Activated CD4-positive, alpha-beta T cell treated with anti-CD3 and anti-CD28 coated beads, Interleukin-2, amount 50 U/mL, for 24 hours (primary cell): ENCODE measurements around the gene MAP1LC3A.
A peak's percentile ranks its signal among the peaks of the same experiment; 100 is the strongest.
"Not testable (repeated sequence)": the region's sequence is repeated elsewhere in the genome, so short reads cannot be mapped to it uniquely, and the experiment has no call there.

Source experiments
- DNase-seq, 2 donors: peaks; one replicate each; pipeline ENCODE4 v3.0.0-alpha.2; 2020; ENCODE audit warnings: low read depth in 1 of 2, low spot score in 1 of 2

The MAP1LC3A gene

DNA sequence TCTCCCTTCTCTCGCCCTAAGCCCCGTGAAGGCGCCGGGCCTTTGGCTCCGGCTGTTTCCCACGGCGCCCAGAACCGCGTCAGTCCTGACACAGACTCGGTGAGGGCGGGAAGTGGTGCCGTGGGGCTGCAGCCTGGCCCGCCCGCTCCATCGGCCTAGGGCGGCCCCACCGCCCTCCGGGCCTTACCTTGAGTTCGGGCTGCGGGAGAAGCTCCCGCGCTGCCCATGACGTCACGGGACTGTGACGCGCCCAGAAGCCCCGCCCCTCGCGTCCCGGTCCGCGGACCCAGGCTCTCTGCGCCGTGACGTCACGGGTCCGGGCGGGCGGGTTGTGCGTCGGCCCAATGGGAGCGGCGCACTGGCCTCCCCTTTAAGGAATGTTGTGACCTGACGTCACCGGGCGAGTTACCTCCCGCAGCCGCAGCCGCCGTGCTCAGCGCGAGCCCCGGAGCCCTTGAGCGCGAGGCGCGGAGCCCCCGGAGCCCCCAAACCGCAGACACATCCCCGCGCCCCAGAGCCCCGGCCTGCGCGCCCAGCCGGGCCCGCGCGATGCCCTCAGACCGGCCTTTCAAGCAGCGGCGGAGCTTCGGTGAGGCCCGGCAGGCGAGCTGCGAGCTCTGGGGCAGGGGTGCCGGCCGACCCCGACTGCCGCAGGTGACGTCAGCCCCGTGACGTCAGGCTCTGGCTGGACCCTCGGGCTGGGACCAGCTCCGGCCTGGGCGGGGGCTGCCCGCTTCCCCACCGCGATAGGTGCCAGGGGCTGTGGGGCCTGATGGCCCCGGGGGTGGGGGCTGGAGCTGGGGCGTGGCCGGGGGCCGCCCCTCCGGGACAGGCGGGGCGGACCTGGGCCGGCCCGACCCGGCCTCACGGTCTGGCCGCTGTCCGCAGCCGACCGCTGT is at the start of gene MAP1LC3A:
Gene MAP1LC3A (plus strand): TSS at position 399 of the 899 bp plus-strand sequence. CDS start 151 bp downstream, at position 550.
- DNase-seq = peak; percentile 83 to 90

DNA sequence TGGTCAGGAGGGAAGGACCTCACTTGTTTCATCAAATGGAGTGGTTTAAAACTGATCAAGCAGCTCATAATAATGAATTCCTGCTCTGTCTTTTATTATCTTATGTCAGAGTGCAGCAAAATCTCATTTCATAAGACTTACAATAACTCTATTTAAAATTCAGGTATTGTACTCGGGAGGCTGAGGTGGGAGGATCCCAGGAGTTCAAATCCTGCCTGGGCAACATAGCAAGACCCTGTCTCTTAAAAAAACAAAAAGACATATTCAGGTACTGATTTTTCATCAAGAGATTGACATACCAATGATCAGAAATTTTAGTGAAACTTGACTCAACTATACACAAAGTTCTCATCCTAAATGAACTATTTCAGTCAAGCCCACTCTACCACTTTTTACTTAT is 47.9 kb upstream of the MAP1LC3A start:
- DNase-seq = no peak

DNA sequence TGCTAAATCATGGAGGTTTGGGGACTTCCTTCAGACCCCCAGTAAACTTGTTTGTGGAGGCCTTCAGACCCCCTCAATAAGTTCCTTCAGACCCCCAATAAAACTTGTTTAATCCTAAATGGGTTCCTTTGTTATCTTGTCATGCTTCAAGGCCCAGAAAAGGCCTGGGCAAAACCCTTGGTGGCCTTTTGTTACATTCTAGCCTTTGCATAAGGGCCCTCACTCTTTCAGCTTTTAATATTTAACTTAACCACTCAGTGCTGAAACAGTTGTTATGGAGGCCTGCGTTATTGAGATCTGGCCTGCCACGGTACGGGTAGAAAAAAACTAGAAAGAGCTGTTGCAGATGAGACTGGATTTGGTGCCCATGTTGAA is 46.6 kb upstream of the MAP1LC3A start:
- DNase-seq = no peak

DNA sequence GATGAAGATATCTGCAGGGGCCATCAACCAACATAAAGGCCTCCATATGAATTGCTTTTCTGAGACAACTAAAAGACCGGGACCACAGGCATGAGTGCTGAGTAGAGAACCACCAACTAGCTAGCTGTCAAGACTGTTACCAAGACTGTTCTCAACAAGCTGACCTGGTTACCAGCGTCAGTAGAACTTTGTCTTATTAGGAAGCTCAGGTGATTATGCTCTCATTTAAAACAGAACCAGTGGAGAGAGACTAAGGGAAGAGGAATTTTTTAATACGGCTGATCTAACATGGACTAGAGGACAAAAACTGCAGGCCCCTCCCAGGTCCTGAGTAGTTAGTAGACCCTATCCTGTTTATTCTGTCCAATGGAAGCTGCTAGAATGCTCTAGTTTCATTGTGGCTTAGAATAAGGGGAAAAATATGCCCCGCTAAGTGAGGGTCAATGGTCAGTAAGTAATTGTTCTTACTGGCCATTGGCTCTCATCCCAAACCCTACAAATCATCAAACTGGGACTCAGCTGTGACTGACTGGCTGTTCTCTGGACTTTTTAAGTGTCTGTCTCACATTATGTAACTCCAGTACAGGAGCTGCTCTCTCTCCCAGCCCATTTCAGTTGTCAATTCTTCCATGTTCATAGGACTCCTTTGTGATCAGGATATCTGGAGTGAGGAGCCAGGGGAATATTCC is 46.1 kb upstream of the MAP1LC3A start:
- DNase-seq = no peak

DNA sequence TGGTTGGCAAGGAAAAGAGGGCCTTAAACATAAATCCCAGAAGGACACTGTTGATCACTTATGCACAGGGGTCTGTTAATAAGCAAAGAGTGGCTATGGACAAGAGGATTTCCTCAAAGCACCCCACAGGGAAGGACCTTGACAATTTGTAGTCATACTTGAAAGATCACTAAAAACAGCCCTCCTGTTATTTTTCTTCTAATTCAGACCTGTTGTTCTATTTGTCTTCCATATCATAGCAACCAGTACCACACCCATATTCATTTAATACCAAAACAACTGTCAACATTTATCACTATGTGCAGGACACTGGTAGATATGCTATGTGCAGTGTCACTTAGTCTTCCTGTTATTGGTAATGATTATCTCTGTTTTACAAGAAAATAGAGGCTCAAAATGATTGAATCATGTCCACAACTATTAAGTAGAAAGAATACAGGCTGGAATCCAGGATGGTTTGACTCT is 45.5 kb upstream of the MAP1LC3A start:
- no peak for DNase-seq

DNA sequence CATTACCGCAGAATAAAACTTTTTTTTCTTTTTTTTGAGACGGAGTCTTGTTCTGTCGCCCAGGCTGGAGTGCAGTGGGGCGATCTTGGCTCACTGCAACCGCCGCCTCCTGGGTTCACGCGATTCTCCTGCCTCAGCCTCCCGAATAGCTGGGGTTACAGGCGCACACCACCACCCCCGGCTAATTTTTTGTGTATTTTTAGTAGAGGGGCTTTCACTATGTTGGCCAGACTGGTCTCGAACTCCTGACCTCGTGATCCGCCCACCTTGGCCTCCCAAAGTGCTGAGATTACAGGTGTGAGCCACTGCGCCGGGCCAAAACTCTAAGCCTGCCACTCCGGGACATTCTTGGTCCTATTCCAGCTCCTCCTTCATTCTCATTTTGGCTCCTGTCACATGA is 44.5 kb upstream of the MAP1LC3A start:
- not testable (repeated sequence) for DNase-seq

DNA sequence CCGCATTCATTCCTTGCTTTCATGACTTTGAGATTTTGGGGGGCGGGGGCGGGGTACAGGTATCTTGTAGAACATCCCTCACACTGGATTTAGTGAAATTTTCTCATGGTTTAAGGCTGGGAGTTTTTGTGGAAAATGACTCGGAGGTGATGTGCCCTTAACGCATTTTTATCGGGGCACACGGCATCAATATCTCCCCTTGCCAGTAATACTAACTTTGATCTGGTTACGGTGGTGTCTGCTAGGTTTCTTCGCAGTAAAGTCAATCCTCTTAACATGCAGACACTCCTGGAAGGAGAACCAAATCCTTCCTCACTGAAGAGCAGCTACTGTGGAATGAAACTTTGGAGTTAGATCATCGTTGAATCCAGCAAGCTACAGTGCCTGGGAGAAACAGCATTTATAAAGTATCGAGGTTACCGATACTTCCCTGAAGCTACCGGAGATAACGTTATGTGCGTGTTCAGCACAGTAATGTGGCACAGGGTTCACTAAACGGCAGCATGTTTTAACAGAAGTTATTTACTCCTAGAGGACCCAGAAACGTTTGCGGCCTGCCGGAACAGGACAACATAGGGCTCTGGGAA is 43.5 kb upstream of the MAP1LC3A start:
- no peak for DNase-seq

DNA sequence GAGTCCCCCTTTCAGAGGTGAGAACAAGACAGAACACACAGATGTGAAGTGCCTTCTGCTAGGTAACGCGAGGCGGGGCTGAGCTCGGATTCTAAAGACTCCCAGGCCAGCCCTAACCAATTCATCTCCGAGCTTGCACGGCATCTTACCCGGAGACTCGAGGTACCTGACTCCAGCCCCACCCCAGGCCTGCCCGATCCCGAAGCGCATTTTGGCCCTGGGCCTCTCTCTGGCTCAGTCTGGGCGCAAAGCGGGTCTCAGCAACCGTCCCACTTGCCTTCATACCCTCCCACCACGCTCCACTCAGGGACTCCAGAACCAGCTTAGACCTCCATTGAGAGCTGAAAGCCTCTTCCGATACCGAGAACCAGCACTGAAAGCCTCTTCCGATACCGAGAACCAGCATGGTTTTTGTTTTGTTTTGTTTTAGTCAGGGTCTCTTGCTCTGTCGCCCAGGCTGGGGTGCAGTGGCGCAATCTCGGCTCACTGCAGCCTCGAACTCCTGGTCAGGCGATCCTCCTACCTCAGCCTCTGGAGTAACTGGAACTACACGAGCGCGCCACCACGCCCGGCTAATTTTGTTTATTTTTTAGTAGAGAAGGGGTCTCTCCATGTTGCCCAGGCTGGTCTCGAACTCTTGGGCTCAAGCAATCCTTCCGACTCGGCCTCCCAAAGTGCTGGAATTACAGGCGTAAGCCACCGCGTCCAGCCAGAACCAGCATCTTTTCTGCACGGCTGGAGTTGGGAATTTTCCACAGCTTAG is 42.9 kb upstream of the MAP1LC3A start:
- DNase-seq = peak; percentile 50 to 59

DNA sequence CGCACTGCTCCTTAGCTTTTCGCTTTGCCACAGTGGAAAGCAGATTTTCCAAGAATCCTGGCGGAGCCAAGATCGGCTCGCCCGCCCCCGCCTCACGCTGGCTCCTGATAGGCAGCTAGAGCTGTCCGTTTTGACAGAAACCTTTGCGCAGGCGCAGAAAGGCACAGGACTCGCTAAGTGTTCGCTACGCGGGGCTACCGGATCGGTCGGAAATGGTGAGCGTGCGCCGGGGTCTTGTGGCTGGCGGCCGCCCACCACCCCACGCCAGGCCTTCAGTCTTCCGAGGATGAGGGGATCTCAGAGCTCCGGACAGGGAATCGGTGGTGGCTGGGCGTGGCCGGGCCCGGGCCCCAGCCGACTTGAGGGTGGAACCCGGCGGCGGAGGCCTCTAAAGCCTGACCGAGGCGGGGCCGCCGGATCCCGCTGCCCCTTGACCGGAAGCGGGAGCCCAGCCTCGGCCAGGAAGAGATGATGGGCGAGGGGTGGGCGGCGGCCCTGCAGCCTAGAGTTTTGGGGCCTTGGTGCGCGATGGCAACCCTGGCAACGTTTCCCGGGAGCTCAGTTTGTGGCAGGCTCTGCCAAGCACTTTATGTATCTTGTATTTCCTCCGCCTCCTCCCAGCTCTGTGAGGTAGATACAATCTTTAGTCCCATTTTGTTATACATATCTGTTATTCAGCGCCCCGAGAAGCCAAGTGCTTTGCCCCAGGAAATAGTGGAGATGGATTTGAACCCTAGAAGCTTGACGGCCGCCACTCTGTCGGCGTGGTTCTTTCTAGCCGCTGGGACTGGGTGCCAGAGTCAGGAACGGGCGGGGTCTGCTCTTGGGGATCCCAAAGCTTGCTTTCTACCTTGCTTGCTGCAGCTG is 42.0 kb upstream of the MAP1LC3A start, which contains the start of gene DYNLRB1:
Gene DYNLRB1 (plus strand): TSS at position 176 of the 867 bp plus-strand sequence. CDS start 37 bp downstream, at position 213.
- DNase-seq = peak; percentile 88 to 92

DNA sequence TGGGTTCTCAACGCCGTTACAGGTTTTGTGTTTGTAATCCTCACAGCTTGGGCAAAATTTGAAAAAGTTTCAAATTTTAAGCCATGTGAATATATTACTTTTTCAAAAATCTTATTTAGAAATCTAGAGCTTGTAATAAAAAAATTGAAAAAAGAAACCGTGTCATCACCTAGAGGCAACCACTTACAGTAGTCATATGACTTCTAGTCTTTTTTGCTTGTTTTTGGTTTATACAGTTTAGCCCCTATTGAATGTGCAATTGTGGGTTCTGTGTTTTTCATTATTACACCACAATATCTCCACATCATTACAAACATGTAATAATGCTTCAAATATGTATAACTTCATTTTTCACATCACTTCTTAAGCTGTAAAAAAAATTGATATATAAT is 41.4 kb upstream of the MAP1LC3A start:
- DNase-seq = no peak

DNA sequence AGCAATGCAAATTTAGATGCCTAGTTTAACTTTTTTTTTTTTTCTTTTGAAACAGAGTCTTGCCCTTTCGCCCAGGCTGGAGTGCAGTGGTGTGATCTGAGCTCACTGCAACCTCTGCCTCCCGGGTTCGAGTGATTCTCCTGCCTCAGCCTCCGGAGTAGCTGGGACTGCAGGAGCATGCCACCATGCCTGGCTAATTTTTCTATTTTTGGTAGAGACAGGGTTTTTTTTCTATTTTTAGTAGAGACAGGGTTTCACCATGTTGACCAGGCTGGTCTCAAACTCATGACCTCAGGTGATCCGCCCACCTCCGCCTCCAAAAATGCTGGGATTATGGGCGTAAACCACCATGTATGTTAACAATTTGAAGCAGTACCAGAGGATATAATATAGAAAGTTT is 39.7 kb upstream of the MAP1LC3A start:
- not testable (repeated sequence) for DNase-seq

DNA sequence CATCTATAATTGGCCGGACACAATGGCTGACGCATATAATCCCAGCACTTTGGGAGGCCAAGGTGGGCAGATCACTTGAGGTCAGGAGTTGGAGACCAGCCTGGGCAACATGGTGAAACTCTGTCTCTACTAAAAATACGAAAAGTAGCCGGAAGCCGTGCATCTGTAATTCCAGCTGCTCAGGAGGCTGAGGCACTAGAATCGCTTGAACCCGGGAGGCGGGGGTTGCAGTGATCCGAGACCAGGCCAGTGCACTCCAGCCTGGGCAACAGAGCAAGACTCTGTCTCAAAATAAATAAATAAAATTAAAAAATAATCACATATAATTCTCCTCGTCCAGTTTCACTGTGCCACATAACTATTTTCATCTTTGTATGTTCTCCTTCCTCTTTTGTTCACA is 38.7 kb upstream of the MAP1LC3A start:
- not testable (repeated sequence) for DNase-seq

DNA sequence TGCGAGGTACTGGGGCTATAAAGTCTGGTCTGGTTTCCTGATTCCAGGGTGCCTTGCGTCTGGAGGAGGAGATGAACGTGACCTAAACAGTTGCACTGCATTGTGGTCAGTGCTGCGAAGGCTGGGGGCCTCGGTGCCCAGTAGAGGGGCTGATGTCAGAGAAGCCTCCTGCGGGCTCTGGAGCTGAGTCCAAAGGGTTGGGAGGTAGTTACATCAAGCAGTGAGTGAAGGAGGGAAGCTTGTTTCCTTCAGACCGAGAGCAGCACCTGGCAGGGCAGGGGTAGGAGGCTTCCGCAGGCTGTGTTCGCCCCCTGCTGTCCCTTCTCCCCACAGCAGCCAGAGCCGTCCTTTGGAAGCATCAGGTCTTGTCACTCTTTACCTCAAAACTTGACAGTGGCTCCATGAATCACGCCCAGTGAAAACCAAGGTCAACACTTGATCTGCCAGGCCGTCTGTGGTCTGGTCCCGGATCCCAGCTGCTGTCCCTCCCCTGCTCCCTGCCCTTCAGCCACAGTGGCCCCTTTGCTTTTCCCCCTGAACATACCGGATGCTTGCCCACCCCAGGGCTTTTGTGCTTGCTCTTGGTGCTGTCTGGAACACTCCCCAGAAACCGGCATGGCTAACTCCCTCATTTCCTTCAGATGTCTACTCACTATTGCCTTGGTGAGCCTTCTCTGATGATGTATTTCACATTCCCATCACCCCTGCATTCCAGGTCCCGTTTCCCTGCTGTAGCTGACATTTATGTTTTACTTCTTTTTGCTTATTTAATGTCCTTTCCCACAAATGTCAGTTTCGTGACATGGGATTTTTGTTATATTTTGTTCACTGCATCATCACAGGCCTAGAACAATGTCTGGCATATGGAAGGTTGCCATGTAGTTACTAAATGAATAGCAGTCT is 35.3 kb upstream of the MAP1LC3A start:
- peak in 1 of 2 donors; percentile 33 for DNase-seq

DNA sequence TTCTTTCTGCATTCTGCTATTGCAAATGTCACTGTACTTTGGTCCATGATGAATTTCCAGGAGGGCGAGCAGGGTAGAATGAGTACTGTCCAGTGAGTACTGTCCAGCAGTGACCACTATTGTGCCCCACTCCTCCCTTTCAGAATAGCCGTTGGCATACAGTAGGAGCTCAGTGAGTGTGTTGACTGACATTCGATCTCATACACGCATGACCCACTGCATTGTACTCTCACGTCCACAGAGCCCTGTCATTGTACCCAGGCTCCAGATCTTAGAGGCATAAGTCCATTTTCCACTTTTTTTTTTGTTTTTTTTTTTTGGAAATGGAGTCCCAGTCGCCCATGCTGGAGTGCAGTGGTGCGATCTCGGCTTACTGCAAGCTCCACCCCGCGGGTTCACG is 34.1 kb upstream of the MAP1LC3A start:
- no peak for DNase-seq

DNA sequence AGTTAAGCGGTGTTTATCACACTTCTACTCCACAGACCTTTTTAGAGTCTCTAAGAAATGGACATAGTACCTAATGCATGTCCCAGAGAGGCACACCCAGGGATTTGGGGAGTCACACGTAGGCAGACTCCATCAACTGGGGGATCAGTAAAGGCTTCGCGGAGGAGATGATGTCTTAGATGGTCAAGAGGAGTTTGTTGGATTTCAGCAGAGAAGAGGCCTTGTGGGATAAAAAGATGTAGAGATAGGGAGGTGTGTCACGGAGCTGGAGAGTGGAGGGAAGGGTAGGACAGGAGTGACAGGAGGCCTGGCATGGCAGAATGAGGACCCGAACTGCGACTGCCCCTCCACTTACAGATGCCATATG is 33.2 kb upstream of the MAP1LC3A start:
- DNase-seq = no peak

DNA sequence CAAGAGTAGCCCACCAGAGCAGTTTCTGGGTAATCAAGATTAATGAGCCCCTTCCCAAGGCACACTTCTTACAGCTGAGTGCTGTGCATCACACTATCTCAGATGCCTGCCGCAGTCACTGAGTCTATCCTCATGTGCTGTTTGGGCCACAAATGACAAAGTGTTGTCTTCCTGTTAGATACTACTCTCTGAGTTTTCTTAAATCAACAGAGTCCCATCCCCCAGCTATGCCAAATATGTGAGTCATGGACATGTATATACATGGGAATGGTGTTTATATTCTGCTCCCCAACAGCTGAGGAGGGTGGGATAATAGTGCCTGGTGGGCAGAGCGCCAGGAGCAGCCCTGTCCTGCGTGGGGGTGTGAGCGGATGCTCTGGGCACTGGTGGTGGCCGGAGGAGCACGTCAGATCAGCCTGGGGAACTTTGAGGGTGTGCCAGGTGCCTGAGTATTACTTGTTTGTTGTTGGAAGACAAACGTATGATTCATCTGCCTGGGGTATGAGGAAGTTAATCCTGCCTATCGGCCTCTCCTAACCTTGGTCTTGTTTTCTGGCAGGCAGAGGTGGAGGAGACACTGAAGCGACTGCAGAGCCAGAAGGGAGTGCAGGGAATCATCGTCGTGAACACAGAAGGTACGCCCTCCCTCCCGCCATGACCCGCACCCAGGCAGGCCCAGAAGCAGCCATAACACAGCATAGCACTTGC is 32.7 kb upstream of the MAP1LC3A start:
- DNase-seq = no peak

DNA sequence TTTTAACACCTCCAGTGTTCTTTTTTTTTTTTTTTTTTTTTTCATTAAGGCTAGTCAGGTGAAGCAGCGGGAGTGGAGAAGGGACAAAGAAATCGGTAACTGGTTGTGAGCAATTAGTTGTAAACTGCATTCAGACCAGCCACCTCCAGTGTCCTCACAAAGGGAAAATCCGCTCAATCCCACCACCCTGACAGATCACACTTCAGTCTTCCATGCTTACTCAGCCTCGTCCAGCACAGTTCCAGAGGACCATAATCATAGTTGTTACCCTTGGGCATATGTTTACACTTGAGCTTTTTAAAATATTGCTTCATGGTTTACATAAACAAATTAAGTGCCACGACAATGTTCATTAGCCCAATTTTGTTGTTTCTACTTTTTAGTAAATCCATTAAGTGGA is 32.1 kb upstream of the MAP1LC3A start:
- DNase-seq = no peak

DNA sequence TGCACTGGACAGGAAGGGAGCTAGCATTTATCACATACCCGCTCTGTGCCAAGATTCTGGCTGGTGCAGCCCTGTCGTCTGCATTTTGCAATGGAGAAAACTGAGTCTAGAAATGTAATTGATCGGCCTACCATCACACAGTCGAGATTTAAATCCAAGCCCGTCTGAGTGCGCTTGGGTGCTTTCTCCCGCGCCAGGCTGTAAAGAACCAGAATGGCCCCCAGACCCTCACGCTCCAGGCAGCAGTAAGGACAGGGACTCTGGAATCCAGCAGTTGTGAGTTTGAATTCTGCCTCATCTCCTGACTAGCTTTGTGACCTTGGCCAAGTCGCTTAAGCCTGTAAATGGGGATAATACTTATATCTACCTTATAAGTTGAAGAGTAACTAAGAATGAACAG is 31.5 kb upstream of the MAP1LC3A start:
- no peak for DNase-seq

DNA sequence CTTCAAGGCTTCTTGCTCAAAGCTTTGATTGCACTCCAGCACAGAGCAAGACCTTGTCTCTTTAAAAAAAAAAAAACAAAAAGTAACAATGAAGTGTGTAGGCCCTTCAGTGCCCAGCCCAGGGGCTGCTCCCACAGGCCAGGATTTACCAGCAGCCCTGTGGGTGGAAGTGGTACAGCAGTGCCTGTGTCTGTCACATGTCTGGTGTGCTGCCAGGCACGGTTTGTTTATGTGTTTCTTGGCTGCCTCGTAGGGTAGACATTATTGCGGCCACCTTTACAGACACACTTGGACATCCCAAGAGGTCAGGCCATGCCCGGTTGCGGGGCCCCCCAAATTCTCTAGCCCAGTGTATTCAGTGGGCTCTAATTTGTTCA is 29.6 kb upstream of the MAP1LC3A start:
- no peak for DNase-seq
